Keratinocyte (primary cell): ENCODE measurements around the gene ZBTB8A. TPM values are rescaled to one million over a fixed set of nuclear protein-coding genes. Genes with fewer than 3 reads are reported as not detected.

Experiments
- DNase-seq: peaks from one replicate; pipeline ENCODE4 v3.0.0-alpha.2; 2011; ENCODE audit warnings: low read depth, missing footprints, low spot score
- FAIRE-seq: peaks from 2 replicates; lab custom pipeline; 2011; peaks lifted over from hg19 to GRCh38; lab: Jason Lieb, UNC
- H2AFZ ChIP-seq: 2 replicates; pipeline ENCODE4 v1.6.0; 2012; ENCODE audit warnings: low read length, control low read depth, inconsistent platforms; ENCODE audit not compliant: control insufficient read depth
- H3K27ac ChIP-seq: 2 replicates; pipeline ENCODE4 v1.5.1; 2011; ENCODE audit warnings: low read length; ENCODE audit not compliant: control insufficient read depth, insufficient read depth
- H3K27me3 ChIP-seq: 3 replicates; pipeline ENCODE4 v1.6.0; 2011; ENCODE audit warnings: low read length; ENCODE audit not compliant: control insufficient read depth, insufficient read depth; ENCODE audit errors: extremely low read depth
- H3K36me3 ChIP-seq, 2 experiments: 2 replicates in 1 of 2; 3 replicates in 1 of 2; pipeline ENCODE4 v1.5.1; 2011; ENCODE audit warnings: low read length in 2 of 2, mild to moderate bottlenecking in 1 of 2; ENCODE audit not compliant: control insufficient read depth in 2 of 2, insufficient read depth in 2 of 2; ENCODE audit errors: extremely low read depth in 1 of 2
- H3K4me1 ChIP-seq: 3 replicates; pipeline ENCODE4 v1.5.1; 2011; ENCODE audit warnings: low read length; ENCODE audit not compliant: control insufficient read depth, insufficient read depth; ENCODE audit errors: extremely low read depth
- H3K4me2 ChIP-seq: 3 replicates; pipeline ENCODE4 v1.6.0; 2011; ENCODE audit warnings: low read depth, low read length; ENCODE audit not compliant: control insufficient read depth, insufficient read depth; ENCODE audit errors: extremely low read depth
- H3K4me3 ChIP-seq, 3 experiments: fragments of 200-600 bp in 1 of 3; sonication (generic) in 1 of 3; 2 replicates in 2 of 3; 3 replicates in 1 of 3; pipeline ENCODE4 v1.5.1; 2011 to 2016; ENCODE audit warnings: low read length in 3 of 3, mild to moderate bottlenecking in 3 of 3, control low read depth in 2 of 3, inconsistent platforms in 1 of 3, low read depth in 1 of 3, mixed read lengths in 1 of 3, mixed run types in 1 of 3, moderate library complexity in 1 of 3; ENCODE audit not compliant: control insufficient read depth in 2 of 3, insufficient read depth in 2 of 3; ENCODE audit errors: extremely low read depth in 1 of 3
- H3K79me2 ChIP-seq: 2 replicates; pipeline ENCODE4 v1.6.0; 2012; ENCODE audit warnings: low read length; ENCODE audit not compliant: control insufficient read depth, insufficient read depth
- H3K9ac ChIP-seq: 3 replicates; pipeline ENCODE4 v1.6.0; 2011; ENCODE audit warnings: low read length; ENCODE audit not compliant: control insufficient read depth, insufficient read depth; ENCODE audit errors: extremely low read depth
- H3K9me1 ChIP-seq: 3 replicates; pipeline ENCODE4 v1.6.0; 2011; ENCODE audit warnings: low read length; ENCODE audit not compliant: control insufficient read depth, insufficient read depth; ENCODE audit errors: extremely low read depth
- H3K9me3 ChIP-seq: 2 replicates; pipeline ENCODE4 v1.5.1; 2012; ENCODE audit warnings: low read depth, low read length; ENCODE audit not compliant: control insufficient read depth
- H4K20me1 ChIP-seq: 3 replicates; pipeline ENCODE4 v1.6.0; 2011; ENCODE audit warnings: low read length; ENCODE audit not compliant: control insufficient read depth, insufficient read depth; ENCODE audit errors: extremely low read depth
- CTCF ChIP-seq, 3 experiments: IDR thresholded peaks in 1 of 3; conservative IDR thresholded peaks in 1 of 3; optimal IDR thresholded peaks in 1 of 3; 2 replicates in 2 of 3; 3 replicates in 1 of 3; pipeline versions ENCODE3 to v1.5.1; 2011; ENCODE audit warnings: low read length in 3 of 3, mild to moderate bottlenecking in 3 of 3, moderate library complexity in 2 of 3, control low read depth in 1 of 3, inconsistent platforms in 1 of 3; ENCODE audit not compliant: insufficient read depth in 2 of 3; ENCODE audit errors: extremely low read depth in 1 of 3
- EZH2 ChIP-seq: IDR thresholded peaks from one replicate; pipeline ENCODE4 v1.6.1; 2012; ENCODE audit warnings: inconsistent platforms, mild to moderate bottlenecking, low read length, moderate library complexity
- dilution Hi-C: fragments of 300-500 bp; cut with MboI; formaldehyde crosslinking; loops from one replicate; pipeline ENCODE4 v1.7.0; 2020; ENCODE audit warnings: low sequenced_read_pairs; ENCODE audit not compliant: extremely low pct_ligation_motif_present
- polyA plus RNA-seq, 5 experiments: library from polyadenylated mRNA; depleted of rRNA in 3 of 5; stranded (reverse) in 3 of 5; stranded (forward) in 1 of 5; unstranded in 1 of 5; fragments of >200 nt; gene quantifications; 1 replicate in 1 of 5; 2 replicates in 3 of 5; 3 replicates in 1 of 5; pipeline versions ENCODE4 v1.2.1 to v1.2.3, GENCODE V29; 2011 to 2012; ENCODE audit warnings: missing spikeins in 2 of 5, low read depth in 1 of 5, low replicate concordance in 1 of 5

The ZBTB8A gene
- polyA plus RNA-seq, 1 donor (not counting 4 experiments of a cell fraction or from before 2014, with no cell fraction given): 5.3 TPM

- Histone ChIP-seq H4K20me1 (no peaks in the 10 kb centered on the region), H3K9me1 (no peaks in the 10 kb centered on the region), H3K27ac (no peak overlapping the region), H3K9me3 (no peaks in the 10 kb centered on the region), H3K4me2 (no peak overlapping the region), H3K9ac (no peak overlapping the region), H3K27me3 (no peaks in the 10 kb centered on the region), H2AFZ (no peak overlapping the region), H3K4me1 (no peaks in the 10 kb centered on the region), H3K4me3 (no peak overlapping the region), H3K36me3 (peaks cover 4 to 13% of the 10 kb centered on the region in 2 experiments), H3K79me2 (peaks cover 24% of the 10 kb centered on the region)
- TF ChIP-seq CTCF (optimal IDR thresholded peaks at IDR 0.05 in 1 of 3, IDR thresholded peaks at IDR 0.05 in 1 of 3, conservative IDR thresholded peaks at IDR 0.05 in 1 of 3; ENCODE audit: extremely low read depth in 1 of 3, insufficient read depth in 2 of 3, low read length in 3 of 3) (no peak), EZH2 (no peak)
- dilution Hi-C loops: no loop called here
- DNase-seq (no peak), FAIRE-seq (no peak)
Observed at GRCh38 chr1:32635508-32636277, 96.5 kb downstream of the ZBTB8A start.

- Histone ChIP-seq H3K9me3 (no peaks in the 10 kb centered on the region), H2AFZ (no peak overlapping the region), H3K27ac (no peak overlapping the region), H3K9ac (no peak overlapping the region), H3K4me3 (no peak overlapping the region), H3K4me1 (no peaks in the 10 kb centered on the region), H3K36me3 (peaks cover 4 to 9% of the 10 kb centered on the region in 2 experiments), H3K79me2 (peaks cover 29% of the 10 kb centered on the region), H3K4me2 (no peak overlapping the region), H3K9me1 (no peaks in the 10 kb centered on the region), H3K27me3 (no peaks in the 10 kb centered on the region), H4K20me1 (no peaks in the 10 kb centered on the region)
- FAIRE-seq (no peak), DNase-seq (no peak)
- TF ChIP-seq EZH2 (no peak), CTCF (optimal IDR thresholded peaks at IDR 0.05 in 1 of 3, IDR thresholded peaks at IDR 0.05 in 1 of 3, conservative IDR thresholded peaks at IDR 0.05 in 1 of 3; ENCODE audit: extremely low read depth in 1 of 3, insufficient read depth in 2 of 3, low read length in 3 of 3) (no peak)
- dilution Hi-C loops: no loop called here
Observed at GRCh38 chr1:32636914-32637645, 97.9 kb downstream of the ZBTB8A start.
